T-helper 1 cell (primary cell): ENCODE measurements around the gene MYO7B.

ENCODE experiments used
- DNase-seq, 5 donors: peaks; one replicate each; pipeline ENCODE4 v3.0.0-alpha.2; 2012 to 2020

MYO7B gene

GRCh38 chr2:127627740-127628571 lies 92.5 kb downstream of the MYO7B start:
- no peak for DNase-seq

GRCh38 chr2:127628767-127629614 lies 93.5 kb downstream of the MYO7B start:
- no peak for DNase-seq

- DNase-seq, result no peak
These were observed 94.2 kb downstream of the MYO7B start for GRCh38 chr2:127629637-127630036.

- DNase-seq, result no peak
These were observed 94.8 kb downstream of the MYO7B start for GRCh38 chr2:127630096-127630863.

- DNase-seq, result no peak
These were observed 95.5 kb downstream of the MYO7B start for GRCh38 chr2:127630864-127631540.

GRCh38 chr2:127631541-127631996 lies 96.1 kb downstream of the MYO7B start:
- DNase-seq, result no peak

- DNase-seq, result no peak
These were observed 96.6 kb downstream of the MYO7B start for GRCh38 chr2:127631997-127632581.

- DNase-seq, result no peak
These were observed 97.4 kb downstream of the MYO7B start for GRCh38 chr2:127632592-127633489.

GRCh38 chr2:127633556-127634065 lies 98.1 kb downstream of the MYO7B start:
- no peak for DNase-seq

- DNase-seq, result no peak
These were observed 98.7 kb downstream of the MYO7B start for GRCh38 chr2:127634066-127634617.

- no peak for DNase-seq
These were observed 99.3 kb downstream of the MYO7B start for GRCh38 chr2:127634626-127635379.

GRCh38 chr2:127635380-127636237 lies 100.1 kb downstream of the MYO7B start:
- no peak for DNase-seq

GRCh38 chr2:127636248-127637235 lies 101.1 kb downstream of the MYO7B start:
- no peak for DNase-seq

GRCh38 chr2:127637236-127637630 lies 101.8 kb downstream of the MYO7B start:
- no peak for DNase-seq

- peak in 1 of 5 donors; percentile 34 for DNase-seq
These were observed 102.3 kb downstream of the MYO7B start for GRCh38 chr2:127637725-127638252.

GRCh38 chr2:127638361-127639110 lies 103.1 kb downstream of the MYO7B start:
- no peak for DNase-seq
